ENCODE results near the gene ZC3HAV1L.
"Not testable (repeated sequence)": the region's sequence is repeated elsewhere in the genome, so short reads cannot be mapped to it uniquely, and the experiment has no call there.

The ZC3HAV1L gene

DNA sequence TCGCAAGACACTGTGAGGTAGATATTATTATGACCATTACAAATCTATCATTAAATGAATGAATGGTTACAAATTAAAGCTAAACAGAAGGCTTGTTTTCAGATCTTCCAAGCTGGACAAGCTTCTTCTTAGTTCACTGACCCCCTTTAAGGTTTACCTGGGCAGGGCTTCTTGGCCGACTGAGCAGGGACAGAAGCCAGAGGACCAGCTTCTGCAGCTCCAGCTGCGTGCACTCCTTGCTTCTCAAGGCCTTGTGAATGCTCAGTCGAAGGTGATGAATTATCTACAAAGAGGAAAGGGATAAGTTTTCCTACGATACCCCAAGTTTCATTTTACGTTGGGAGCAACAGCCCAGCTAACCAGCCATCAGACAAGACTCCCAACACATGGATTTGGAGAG lies 9.3 kb downstream of the ZC3HAV1L start:
- Histone ChIP-seq H3K4me1 (no peaks in the 10 kb centered on the region), H3K4me2 (no peak overlapping the region), H3K36me3 (peaks cover 91% of the 10 kb centered on the region), H3K27me3 (no peaks in the 10 kb centered on the region), H3K27ac (no peak overlapping the region), H3K4me3 (no peak overlapping the region), H3K9me3 (no peaks in the 10 kb centered on the region), H4K20me1 (peaks cover 34% of the 10 kb centered on the region; the same call in 1 of the 2 replicates), H3K9ac (no peak overlapping the region)
- TF ChIP-seq Cebpa-rat (IDR thresholded peaks at IDR 0.05) = no peak

DNA sequence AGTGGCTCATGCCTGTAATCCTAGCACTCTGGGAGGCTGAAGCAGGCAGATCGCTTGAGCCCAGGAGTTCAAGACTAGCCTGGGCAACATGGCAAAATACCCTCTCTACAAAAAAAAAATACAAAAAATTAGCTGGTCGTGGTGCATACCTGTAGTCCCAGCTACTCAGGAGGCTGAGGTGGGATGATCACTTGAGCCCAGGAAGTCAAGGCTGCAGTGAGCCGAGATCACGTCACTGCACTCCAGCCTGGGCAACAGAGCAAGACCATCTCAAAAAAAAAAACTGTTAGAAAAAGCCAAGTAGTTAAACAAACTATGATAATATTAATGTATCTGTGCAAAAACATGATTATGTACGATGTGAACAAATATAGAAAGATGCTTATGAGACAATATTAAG lies 10.0 kb downstream of the ZC3HAV1L start:
- peaks cover 86% of the 10 kb centered on the region for H3K36me3 ChIP-seq
- not testable (repeated sequence) for H3K9me3 ChIP-seq, H3K27me3 ChIP-seq, H3K9ac ChIP-seq, H3K4me3 ChIP-seq, H3K4me1 ChIP-seq, H3K27ac ChIP-seq, H3K4me2 ChIP-seq
- peaks cover 34% of the 10 kb centered on the region; the same call in 1 of the 2 replicates for H4K20me1 ChIP-seq

DNA sequence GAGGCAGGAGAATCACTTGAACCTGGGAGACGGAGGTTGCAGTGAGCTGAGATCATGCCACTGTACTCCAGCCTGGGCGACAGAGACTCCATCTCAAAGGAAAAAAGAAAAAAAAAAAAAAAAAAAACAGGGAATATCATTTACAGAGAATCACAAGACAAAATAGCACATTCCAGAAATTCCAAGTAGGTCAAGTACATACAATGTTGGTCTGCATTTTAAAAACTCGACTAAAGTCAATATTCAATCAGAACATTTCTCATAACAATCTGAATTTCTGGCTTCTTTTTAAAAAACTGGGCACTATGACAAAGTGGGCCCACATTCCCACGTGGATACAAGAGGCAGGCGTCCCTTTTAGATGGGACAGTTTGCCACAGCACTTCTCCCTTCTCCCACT lies 12.8 kb downstream of the ZC3HAV1L start:
- Histone ChIP-seq H3K9ac (no peak overlapping the region), H3K27ac (no peak overlapping the region), H4K20me1 (peaks cover 34% of the 10 kb centered on the region; the same call in 1 of the 2 replicates), H3K4me2 (no peak overlapping the region), H3K4me3 (no peak overlapping the region), H3K36me3 (peaks cover 73% of the 10 kb centered on the region), H3K9me3 (no peaks in the 10 kb centered on the region), H3K4me1 (no peaks in the 10 kb centered on the region), H3K27me3 (no peaks in the 10 kb centered on the region)
- TF ChIP-seq Cebpa-rat (IDR thresholded peaks at IDR 0.05) = no peak

DNA sequence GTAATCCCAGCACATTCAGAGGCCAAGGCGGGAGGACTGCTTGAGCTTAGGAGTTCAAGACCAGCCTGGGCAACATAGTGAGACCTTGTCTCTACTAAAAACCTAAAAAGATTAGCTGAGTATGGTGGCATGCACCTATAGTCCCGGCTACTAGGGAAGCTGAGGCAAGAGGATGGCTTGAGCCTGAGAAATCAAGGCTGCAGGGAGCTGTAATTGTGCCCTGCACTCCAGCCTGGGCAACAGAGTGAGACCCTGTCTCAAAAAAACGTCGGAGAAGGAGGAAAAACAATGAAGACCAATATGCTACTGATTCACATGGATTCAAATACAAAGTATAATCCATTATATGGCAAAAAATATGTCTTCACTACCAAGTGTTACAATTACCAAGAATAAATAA lies 13.6 kb downstream of the ZC3HAV1L start:
- Histone ChIP-seq H3K9me3 (no peaks in the 10 kb centered on the region), H3K27ac (no peak overlapping the region), H3K4me3 (no peak overlapping the region), H3K9ac (no peak overlapping the region), H4K20me1 (peaks cover 31% of the 10 kb centered on the region; the same call in 1 of the 2 replicates), H3K36me3 (peaks cover 65% of the 10 kb centered on the region), H3K4me2 (no peak overlapping the region), H3K27me3 (no peaks in the 10 kb centered on the region), H3K4me1 (no peaks in the 10 kb centered on the region)
- TF ChIP-seq Cebpa-rat (IDR thresholded peaks at IDR 0.05) = no peak

DNA sequence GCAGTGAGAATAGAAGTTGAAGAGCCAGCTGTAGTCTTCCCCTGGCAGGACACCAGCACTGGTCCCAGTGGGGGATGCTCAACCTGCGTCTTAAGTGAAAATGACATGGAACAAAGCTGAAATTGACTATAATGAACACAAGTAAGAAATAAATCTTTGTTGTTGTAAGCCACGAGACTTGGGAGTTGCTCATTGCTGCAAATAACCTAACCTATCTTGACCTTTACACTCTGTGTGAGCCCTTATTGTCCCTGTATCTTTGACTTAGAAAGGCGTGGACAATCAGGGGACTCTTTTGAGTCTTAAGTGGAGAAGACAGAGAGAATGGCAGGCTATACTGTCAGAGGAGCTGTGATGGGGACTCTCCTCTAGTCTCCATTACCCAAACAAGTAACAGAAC lies 16.9 kb downstream of the ZC3HAV1L start:
- Histone ChIP-seq H3K27ac (no peak overlapping the region), H3K36me3 (peaks cover 36% of the 10 kb centered on the region), H3K9me3 (no peaks in the 10 kb centered on the region), H3K4me3 (no peak overlapping the region), H3K9ac (no peak overlapping the region), H3K4me2 (no peak overlapping the region), H3K4me1 (no peaks in the 10 kb centered on the region), H4K20me1 (0 out of 2 replicates have a peak, but pooled peaks cover 10% of the 10 kb centered on the region), H3K27me3 (no peaks in the 10 kb centered on the region)
- no peak for TF ChIP-seq Cebpa-rat (IDR thresholded peaks at IDR 0.05)

DNA sequence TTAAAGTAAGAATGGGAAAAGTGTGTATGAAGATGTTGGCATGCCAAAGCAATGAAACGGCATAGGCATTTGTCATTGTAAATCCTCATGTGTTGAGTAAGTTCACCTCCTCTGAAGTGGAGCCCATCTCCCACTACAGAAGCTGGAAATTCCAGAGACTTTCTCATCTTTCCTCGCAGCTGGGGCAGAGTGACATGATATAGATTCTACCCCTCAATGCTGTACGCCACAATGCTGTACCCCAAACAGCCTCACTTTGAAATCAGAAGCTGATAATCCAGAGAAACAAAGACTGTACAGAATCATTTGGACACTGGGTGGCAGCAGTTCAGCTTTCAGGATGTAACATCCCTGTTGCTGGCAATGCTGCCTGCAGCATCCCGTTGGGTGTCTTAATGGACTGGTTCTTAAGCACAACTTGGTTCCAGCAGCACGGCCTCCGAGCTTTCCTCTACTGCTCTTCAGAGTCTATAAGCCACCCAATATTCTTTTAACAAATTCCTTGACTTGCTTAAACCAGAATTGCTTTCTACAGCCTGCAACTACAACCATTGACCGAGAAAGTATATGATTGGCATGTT lies 18.8 kb downstream of the ZC3HAV1L start:
- Histone ChIP-seq H3K27me3 (no peaks in the 10 kb centered on the region), H3K4me3 (no peak overlapping the region), H3K27ac (no peak overlapping the region), H3K36me3 (peaks cover 18% of the 10 kb centered on the region), H3K9ac (no peak overlapping the region), H3K4me1 (no peaks in the 10 kb centered on the region), H3K4me2 (no peak overlapping the region), H3K9me3 (no peaks in the 10 kb centered on the region), H4K20me1 (0 out of 2 replicates have a peak, but pooled peaks cover 2% of the 10 kb centered on the region)
- TF ChIP-seq Cebpa-rat (IDR thresholded peaks at IDR 0.05) = no peak

DNA sequence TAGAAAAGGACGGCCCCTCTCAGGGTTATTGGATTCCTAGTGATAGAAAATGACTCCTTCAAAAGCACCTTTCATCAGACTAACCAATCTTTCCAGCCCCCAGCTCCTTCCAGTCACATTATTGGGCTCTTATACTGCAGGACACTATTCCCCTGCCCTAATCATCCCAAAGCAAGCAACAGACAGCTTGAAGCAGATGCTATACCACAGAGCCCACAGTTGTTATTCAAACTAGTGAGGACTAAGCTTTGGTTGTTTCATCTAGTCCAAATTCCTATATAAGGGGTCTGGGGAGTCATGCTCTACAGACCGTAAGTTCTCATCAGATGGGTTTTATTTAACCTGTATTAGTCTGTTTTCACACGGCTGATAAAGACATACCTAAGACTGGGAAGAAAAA lies 24.5 kb downstream of the ZC3HAV1L start:
- Histone ChIP-seq H3K4me1 (no peaks in the 10 kb centered on the region), H3K36me3 (no peaks in the 10 kb centered on the region), H3K9me3 (peaks cover 5% of the 10 kb centered on the region; the same call in 1 of the 2 replicates), H3K9ac (no peak overlapping the region), H3K4me2 (no peak overlapping the region), H3K27ac (no peak overlapping the region), H4K20me1 (no peaks in the 10 kb centered on the region), H3K27me3 (no peaks in the 10 kb centered on the region), H3K4me3 (no peak overlapping the region)
- no peak for TF ChIP-seq Cebpa-rat (IDR thresholded peaks at IDR 0.05)

DNA sequence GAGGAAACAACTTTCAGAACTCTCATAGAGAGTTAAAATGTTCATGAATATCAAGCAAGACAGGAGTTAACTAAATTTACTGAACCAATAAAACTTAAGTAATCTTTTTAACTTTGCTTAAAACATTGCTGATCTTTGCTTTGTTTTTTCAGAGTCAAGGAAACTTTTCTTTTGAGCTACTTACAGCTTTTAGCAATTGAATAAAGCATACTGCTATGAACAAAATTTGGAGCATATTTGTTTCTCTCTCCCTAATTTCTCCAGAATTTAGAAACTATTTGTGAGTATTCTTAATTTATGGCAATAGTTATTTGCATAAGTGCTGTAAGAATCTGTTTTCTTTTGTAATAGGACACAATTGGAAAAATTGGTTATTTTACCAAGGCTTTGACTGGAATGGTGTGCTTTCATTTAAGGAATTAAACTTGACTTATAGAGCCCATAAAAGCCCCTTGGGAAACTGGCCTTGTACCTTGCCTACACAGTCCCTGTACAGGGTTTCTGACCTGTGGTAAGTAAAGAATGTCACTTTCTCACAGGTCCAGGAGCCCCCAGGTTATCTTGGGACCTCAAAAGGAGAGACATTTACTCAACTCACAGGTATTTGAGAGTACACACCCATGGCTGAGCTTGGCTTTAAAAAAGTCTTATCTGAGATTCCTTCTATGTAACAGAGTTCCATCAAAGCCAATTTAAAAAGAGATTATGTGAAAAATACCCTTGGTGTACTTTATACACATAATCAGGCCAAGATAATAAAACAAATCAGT lies 31.3 kb downstream of the ZC3HAV1L start:
- H3K27ac ChIP-seq = no peak overlapping the region
- TF ChIP-seq Cebpa-rat (IDR thresholded peaks at IDR 0.05) = no peak
- no peak overlapping the region for H3K4me3 ChIP-seq
- H3K9me3 ChIP-seq = peaks cover 20% of the 10 kb centered on the region; the same call in 1 of the 2 replicates
- H4K20me1 ChIP-seq = no peaks in the 10 kb centered on the region
- no peaks in the 10 kb centered on the region for H3K4me1 ChIP-seq
- H3K27me3 ChIP-seq = no peaks in the 10 kb centered on the region
- H3K9ac ChIP-seq = no peak overlapping the region
- H3K4me2 ChIP-seq = no peak overlapping the region
- no peaks in the 10 kb centered on the region for H3K36me3 ChIP-seq

DNA sequence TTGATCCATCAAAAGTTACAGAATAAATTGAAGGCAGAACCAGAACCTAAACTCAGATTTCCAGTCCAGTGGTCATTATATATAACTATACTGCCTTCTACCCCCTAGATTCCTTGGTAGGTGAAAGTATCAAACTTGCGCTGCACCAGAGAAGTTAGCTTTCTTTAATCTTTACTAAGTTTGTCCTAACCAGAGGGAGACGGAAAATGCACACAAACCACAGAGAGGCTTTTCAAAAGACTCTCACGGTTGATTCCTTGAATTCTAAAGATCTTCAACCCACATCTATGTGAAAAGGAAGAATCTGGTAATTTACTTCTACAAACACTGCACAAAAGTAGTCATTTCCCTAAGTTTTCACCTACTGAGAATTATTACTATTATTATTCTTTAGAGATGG lies 36.4 kb downstream of the ZC3HAV1L start:
- Histone ChIP-seq H3K27ac (no peak overlapping the region), H3K4me2 (no peak overlapping the region), H3K27me3 (no peaks in the 10 kb centered on the region), H3K4me1 (no peaks in the 10 kb centered on the region), H4K20me1 (no peaks in the 10 kb centered on the region), H3K36me3 (no peaks in the 10 kb centered on the region), H3K9me3 (peaks cover 6% of the 10 kb centered on the region; the same call in 1 of the 2 replicates), H3K4me3 (no peak overlapping the region), H3K9ac (no peak overlapping the region)
- TF ChIP-seq Cebpa-rat (IDR thresholded peaks at IDR 0.05) = no peak

DNA sequence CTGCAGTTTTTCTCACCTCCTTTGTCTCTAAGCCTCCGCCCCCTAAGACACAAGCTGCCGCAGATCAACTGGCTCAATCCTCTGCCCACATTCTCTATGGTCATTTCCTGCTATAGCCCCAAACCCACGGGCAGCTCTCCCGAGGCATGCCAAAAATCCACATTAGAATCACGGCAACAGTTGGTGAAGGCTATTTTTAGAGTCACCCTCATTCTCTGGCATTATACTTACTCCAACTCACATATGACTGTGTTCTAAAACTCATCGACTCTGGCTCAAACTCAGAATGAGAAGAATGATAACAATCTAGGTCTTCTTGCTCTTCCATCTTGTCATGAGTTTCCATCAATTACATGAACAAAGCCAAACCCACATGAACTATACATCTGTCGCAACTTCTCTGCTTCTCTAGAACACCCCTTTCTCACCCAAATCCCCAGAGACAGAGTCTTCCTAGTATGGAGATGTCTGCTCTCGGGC lies 43.8 kb downstream of the ZC3HAV1L start:
- H3K27ac ChIP-seq = no peak overlapping the region
- H3K27me3 ChIP-seq = no peaks in the 10 kb centered on the region
- H3K4me1 ChIP-seq = no peaks in the 10 kb centered on the region
- H3K9me3 ChIP-seq = peaks cover 12% of the 10 kb centered on the region
- no peak overlapping the region for H3K4me2 ChIP-seq
- no peaks in the 10 kb centered on the region for H4K20me1 ChIP-seq
- no peak for TF ChIP-seq Cebpa-rat (IDR thresholded peaks at IDR 0.05)
- no peaks in the 10 kb centered on the region for H3K36me3 ChIP-seq
- H3K9ac ChIP-seq = no peak overlapping the region
- no peak overlapping the region for H3K4me3 ChIP-seq
